Ovary (tissue), 9 donors: ENCODE results near the gene DIAPH1. TPM values are rescaled to one million over a fixed set of nuclear protein-coding genes. Genes with fewer than 3 reads are reported as not detected.

Experiments
- DNase-seq, 5 donors: peaks; one replicate each; pipeline ENCODE4 v3.0.0-alpha.2; 2019 to 2020
- H3K27ac ChIP-seq, 2 donors: fragments of 200-600 bp; one replicate each; pipeline versions ENCODE4 v1.5.1 to v1.8.0; 2019 to 2022
- H3K27me3 ChIP-seq: fragments of 200-600 bp; one replicate; pipeline ENCODE4 v1.8.0; 2022
- H3K36me3 ChIP-seq: fragments of 200-600 bp; sonication (generic); one replicate; pipeline ENCODE4 v1.5.1; 2019
- H3K4me1 ChIP-seq: one replicate; pipeline ENCODE4 v1.8.1; 2013; ENCODE audit warnings: mild to moderate bottlenecking, moderate library complexity; ENCODE audit not compliant: insufficient read depth
- H3K4me3 ChIP-seq: fragments of 200-600 bp; sonication (generic); one replicate; pipeline ENCODE4 v1.5.1; 2017
- H3K9me3 ChIP-seq, 2 donors: fragments of 200-600 bp in 1 of 2; sonication (generic) in 1 of 2; one replicate each; pipeline versions ENCODE4 v1.5.1 to v1.8.1; 2013 to 2019; ENCODE audit warnings: mild to moderate bottlenecking in 1 of 2, moderate library complexity in 1 of 2
- EP300 ChIP-seq: sonication (generic); formaldehyde crosslinking; IDR thresholded peaks from one replicate; pipeline ENCODE4 v1.6.1; 2017; ENCODE audit warnings: antibody characterized with exemption
- POLR2A ChIP-seq: fragments of 450-650 bp; IDR thresholded peaks from one replicate; pipeline ENCODE4 v1.6.1; 2017; ENCODE audit warnings: antibody characterized with exemption, mild to moderate bottlenecking, moderate library complexity
- WGBS, 3 donors: extraction: QIAGEN DNeasy Blood & Tissue Kit in 1 of 3; methylation state at CpG; one replicate each; pipeline versions ENCODE4 v1.1.5 to v1.1.7; 2013 to 2017; 5-methylcytosine and 5-hydroxymethylcytosine counted together
- intact Hi-C, 4 donors: fragments of 100-400 bp; cut with DNase I; formaldehyde crosslinking; loops; one replicate each; pipeline versions ENCODE4 v1.11.0 to v1.15.1; 2022 to 2023
- polyA plus RNA-seq, 2 donors: library from polyadenylated mRNA; stranded (reverse); fragments of 200-250 nt in 1 of 2; fragments of 350-450 nt in 1 of 2; fragmentation: Illumina TruSeq in 1 of 2; extraction: RNeasy Lipid Tissue Mini Kit (QIAGEN cat#74804) in 1 of 2; gene quantifications; one replicate each; pipeline ENCODE4 v1.2.3, GENCODE V29; 2013 to 2014
- total RNA-seq, 7 donors: library from RNA; depleted of rRNA in 2 of 7; stranded (reverse); fragments of >200 nt in 2 of 7; fragmentation: NEBNext Ultra II Directional in 3 of 7; extraction: Animal tissue kit (Norgen Biotek cat#: 25700) in 3 of 7; gene quantifications; one replicate each; pipeline versions ENCODE4 v1.1.0 to v1.2.4, GENCODE V29; 2016 to 2023
- TF ChIP-seq, protein P1 (sequence below), 3 donors: fragments of 450-650 bp in 2 of 3; fragments of 200-600 bp in 1 of 3; IDR thresholded peaks; one replicate each; pipeline versions ENCODE4 v1.5.1 to v1.8.0; 2016 to 2022; ENCODE audit warnings: antibody characterized with exemption in 3 of 3, mild to moderate bottlenecking in 1 of 3
- donor health status: DM: no; HTN: no; CAD: no; lungs with moderate emphysema.
- donor health status: DM: no; HTN: no; CAD: no.
- donor health status: Bipolar disorder and iron deficiency.
- donor health status: DM: yes; HTN: yes; CAD: no.
- donor health status: DM: no; HTN: no; CAD: no.
- donor health status: DM: yes; HTN: yes; CAD: no.

DIAPH1 gene
- total and polyA plus RNA-seq, 9 donors = 21.2 to 51.0 (median 44.0) TPM

DNA sequence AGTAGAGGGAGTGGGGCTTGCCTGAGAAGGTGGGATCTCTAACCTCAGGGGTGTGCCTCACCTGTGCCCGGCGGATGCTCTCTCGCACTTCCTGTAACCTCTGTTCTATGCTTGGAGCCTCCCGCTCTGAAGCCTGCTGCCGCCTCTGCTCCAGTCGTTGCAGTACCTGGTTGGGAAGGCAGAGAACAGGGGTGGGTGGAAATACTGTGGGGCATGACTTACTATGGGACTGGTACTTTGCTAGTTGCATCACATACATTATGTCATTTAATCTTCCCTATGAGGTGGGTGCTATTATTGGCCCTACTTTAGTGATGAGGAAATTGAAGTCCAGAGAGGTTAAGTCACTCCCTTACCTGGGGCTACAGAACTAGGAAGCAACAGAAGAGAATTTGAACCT is 27.2 kb upstream of the DIAPH1 start:
- Histone ChIP-seq H3K4me1 (peaks cover 2% of the 10 kb centered on the region), H3K27ac (no peak overlapping the region), H3K36me3 (no peaks in the 10 kb centered on the region), H3K9me3 (no peaks in the 10 kb centered on the region), H3K4me3 (no peak overlapping the region), H3K27me3 (no peaks in the 10 kb centered on the region)
- 89 to 95% (median 90%) methylated on average over 6 of the region's 6 CpGs for WGBS, 3 donors
- no peak for DNase-seq
- TF ChIP-seq EP300 = no peak
- no peak for TF ChIP-seq POLR2A
- TF ChIP-seq, protein P1, sequence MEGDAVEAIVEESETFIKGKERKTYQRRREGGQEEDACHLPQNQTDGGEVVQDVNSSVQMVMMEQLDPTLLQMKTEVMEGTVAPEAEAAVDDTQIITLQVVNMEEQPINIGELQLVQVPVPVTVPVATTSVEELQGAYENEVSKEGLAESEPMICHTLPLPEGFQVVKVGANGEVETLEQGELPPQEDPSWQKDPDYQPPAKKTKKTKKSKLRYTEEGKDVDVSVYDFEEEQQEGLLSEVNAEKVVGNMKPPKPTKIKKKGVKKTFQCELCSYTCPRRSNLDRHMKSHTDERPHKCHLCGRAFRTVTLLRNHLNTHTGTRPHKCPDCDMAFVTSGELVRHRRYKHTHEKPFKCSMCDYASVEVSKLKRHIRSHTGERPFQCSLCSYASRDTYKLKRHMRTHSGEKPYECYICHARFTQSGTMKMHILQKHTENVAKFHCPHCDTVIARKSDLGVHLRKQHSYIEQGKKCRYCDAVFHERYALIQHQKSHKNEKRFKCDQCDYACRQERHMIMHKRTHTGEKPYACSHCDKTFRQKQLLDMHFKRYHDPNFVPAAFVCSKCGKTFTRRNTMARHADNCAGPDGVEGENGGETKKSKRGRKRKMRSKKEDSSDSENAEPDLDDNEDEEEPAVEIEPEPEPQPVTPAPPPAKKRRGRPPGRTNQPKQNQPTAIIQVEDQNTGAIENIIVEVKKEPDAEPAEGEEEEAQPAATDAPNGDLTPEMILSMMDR (IDR thresholded peaks at IDR 0.05) = no peak
- intact Hi-C loops = no loop called here

DNA sequence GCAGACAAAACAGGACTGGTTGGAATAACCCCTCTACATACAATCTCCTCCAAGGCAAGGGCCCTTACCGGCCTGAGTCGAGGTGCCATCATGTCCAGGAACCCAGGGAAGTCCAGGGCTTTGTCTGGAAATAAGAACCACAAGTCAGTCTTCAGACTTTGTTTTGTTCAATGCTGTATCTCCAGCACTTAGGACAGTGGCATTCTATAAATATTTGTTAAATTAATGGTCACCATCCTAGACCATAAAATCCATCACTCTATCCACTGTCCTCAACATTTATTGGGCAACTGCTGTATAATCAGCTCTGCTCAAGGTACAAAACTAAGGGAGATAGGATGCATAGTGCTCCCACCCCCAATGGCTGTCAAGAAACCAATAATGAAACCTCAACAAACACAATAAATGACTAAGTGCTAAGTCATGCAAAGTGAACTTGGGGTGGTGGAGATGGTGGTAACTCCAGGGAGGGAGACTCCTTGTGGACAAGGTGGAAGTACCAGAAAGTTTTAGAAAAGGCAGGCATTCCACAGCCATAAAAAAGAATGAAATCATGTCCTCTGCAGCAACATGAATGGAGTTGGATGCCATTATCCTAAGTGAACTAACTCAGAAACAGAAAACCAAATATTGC is 23.0 kb upstream of the DIAPH1 start:
- Histone ChIP-seq H3K4me3 (no peak overlapping the region), H3K4me1 (peaks cover 6% of the 10 kb centered on the region), H3K27ac (no peak overlapping the region), H3K9me3 (no peaks in the 10 kb centered on the region), H3K36me3 (no peaks in the 10 kb centered on the region), H3K27me3 (no peaks in the 10 kb centered on the region)
- TF ChIP-seq EP300 (no peak), POLR2A (no peak)
- TF ChIP-seq, protein P1 (IDR thresholded peaks at IDR 0.05) = no peak
- no peak for DNase-seq
- 75 to 81% (median 77%) methylated on average over 2 of the region's 2 CpGs for WGBS, 3 donors
- intact Hi-C loops = no loop called here

DNA sequence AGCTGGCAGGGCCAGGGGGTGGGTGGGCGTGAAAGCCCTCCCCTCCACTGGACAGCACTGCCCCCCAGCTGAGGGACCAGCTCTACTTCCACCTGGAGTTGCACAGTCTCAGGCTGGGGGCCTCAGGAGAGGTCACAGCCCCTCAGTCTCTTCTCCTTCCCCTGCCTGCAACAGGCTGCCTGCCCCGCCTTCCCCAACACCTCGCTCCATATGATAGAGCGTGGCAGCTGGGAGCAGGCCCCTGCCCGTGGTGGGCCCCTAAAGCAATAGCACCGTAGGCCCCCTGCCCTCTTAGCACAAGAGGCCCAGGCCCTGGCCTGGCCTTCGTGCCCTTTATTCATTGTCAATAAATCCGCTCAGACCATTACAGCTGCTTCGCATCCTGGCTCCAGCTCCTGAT is 21.9 kb upstream of the DIAPH1 start:
- intact Hi-C loops = no loop called here
- peaks cover 8% of the 10 kb centered on the region for H3K4me1 ChIP-seq
- H3K27ac ChIP-seq = no peak overlapping the region
- H3K4me3 ChIP-seq = no peak overlapping the region
- H3K9me3 ChIP-seq = no peaks in the 10 kb centered on the region
- TF ChIP-seq, protein P1 (IDR thresholded peaks at IDR 0.05) = no peak
- TF ChIP-seq EP300 (no peak), POLR2A (no peak)
- no peaks in the 10 kb centered on the region for H3K27me3 ChIP-seq
- 78 to 82% (median 79%) methylated on average over 9 of the region's 9 CpGs for WGBS, 3 donors
- no peak for DNase-seq
- H3K36me3 ChIP-seq = no peaks in the 10 kb centered on the region

DNA sequence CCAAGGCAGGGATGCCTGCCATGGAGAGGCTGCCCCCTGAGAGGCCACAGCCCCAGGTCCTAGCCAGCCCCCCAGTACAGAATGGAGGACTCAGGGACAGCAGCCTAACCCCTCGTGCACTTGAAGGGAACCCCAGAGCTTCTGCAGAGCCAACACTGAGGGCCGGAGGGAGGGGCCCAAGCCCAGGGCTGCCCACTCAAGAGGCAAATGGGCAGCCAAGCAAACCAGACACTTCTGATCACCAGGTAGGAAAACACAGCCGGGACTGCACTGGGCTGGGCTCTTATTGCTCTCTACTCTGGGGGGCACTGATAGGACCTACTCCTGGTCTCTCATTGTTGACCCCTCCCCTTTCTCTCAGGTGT is 21.2 kb upstream of the DIAPH1 start:
- H3K27ac ChIP-seq = no peak overlapping the region
- intact Hi-C loops = no loop called here
- DNase-seq = no peak
- peaks cover 13% of the 10 kb centered on the region for H3K4me1 ChIP-seq
- TF ChIP-seq EP300 = no peak
- TF ChIP-seq, protein P1 (IDR thresholded peaks at IDR 0.05) = no peak
- TF ChIP-seq POLR2A = no peak
- no peaks in the 10 kb centered on the region for H3K36me3 ChIP-seq
- H3K9me3 ChIP-seq = no peaks in the 10 kb centered on the region
- H3K27me3 ChIP-seq = no peaks in the 10 kb centered on the region
- 73 to 84% (median 80%) methylated on average over 3 of the region's 3 CpGs for WGBS, 3 donors
- no peak overlapping the region for H3K4me3 ChIP-seq
